Measurements from ENCODE around the gene STX2.
"Not testable (repeated sequence)": the region's sequence is repeated elsewhere in the genome, so short reads cannot be mapped to it uniquely, and the experiment has no call there.

Gene STX2

DNA sequence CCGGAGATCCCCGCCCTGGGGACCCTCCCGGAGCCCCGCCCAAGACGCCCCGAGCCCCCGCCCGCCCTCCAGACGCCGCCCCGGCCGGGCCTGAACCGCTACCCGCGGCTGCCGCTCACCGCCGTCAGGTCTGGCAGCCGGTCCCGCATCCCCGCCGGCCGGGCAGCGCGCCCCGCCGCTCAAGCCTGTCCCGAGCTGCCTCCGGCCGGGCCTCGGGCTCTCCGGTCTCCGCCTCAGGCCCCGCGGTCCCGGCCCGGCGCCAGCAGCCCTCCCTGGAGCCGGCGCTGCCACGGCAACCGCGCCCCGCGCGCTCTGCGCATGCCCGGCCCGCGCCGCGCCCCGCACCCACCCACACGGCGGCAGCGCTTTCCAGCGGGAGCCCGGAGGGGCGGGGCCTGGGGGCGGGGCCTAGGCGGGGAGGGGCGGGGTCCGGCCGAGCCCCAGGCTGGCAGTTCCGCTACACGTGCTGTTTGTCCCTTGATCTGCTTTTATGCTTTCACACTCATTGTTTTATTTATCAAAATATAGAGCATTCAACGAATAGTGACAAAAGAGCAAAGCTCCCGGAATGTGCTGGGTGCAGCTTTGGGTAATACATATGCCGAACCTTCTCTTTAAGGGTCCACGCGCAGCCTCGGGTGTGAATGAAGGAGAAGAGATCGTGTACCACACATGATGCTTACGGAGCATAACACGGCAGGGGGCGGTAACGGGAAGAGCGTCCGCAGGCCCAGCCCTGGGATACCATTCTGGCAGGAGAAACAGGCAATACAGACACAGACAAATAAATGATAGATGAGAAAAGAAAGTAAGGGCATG, at the start of gene STX2:
STX2 (minus strand) TSS at position 300 of the 819 bp plus-strand sequence; CDS start at position 149, 151 bp downstream.
- DNase-seq, result peak; percentile 46

DNA sequence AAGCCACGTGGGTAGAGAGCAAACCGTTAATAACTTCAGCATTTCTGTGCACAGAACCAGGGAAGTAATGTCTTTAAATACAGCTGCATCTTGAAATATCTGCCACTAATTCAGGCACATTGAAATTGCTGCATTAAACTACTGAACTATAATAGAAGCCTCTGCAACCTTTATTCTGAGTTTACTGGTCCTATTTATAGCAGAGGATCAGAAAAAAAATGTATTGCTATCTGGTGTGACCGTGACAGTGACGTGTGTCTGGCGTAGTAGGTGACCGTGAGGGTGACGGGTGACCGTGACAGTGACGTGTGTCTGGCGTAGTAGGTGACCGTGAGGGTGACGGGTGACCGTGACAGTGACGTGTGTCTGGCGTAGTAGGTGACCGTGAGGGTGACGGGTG, 48.1 kb upstream of the STX2 start:
- DNase-seq, result not testable (repeated sequence)

DNA sequence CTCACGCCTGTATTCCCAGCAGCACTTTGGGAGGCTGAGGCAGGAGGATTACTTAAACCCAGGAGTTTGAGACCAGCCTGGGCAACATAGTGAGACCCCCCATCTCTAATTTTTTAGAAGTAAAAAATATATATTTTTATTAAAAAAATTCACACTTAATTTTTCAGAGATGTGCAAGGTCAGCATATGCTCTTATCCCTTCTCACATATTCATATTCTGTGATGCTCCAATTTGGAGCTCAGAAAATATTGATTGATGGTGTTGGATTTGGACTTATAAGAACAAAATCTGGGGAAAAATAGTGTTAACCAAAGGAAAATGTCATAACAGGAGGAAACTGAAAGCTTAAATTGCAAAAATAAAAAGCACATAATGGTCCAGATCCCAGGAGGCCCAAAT, 42.5 kb upstream of the STX2 start:
- no peak for DNase-seq

DNA sequence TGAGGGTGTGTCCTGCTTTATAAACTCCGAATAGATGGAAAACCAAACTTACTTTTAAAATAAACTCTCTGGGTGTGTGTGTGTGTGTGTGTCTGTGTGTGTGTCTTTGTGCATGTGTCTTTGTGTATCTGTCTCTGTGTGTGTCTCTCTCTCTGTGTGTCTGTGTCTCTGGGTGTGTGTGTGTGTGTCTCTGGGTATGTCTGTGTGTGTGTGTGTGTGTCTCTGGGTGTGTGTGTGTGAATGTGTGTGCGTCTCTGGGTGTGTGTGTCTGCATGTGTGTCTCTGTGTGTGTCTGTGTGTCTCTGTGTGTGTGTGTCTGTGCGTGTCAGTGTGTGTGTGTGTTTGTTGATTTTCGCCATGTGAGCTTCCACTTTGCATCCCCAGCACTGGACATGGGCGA, 42.0 kb upstream of the STX2 start:
- no peak for DNase-seq

DNA sequence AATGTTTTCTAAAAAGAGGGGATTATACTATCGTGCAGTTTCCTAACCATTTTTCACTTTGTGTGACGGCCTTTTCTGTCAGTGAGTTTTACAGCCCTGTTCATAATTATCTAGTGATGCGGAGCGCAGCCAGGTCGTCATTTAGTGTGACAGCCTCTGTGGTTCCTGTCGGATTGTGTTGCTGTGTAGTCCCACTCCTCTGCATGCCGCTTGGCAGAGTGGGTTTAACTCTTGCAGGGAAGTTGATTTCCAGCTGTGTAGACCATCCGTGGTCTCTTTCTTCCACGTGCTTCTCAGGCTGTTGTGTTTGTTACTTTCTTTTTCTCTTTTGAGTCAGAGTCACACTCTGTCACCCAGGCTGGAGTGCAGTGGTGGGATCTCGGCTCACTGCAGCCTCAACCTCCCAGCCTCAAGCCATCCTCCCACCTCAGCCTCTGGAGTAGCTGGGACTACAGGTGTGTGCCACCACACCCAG, 41.4 kb upstream of the STX2 start:
- DNase-seq, result no peak

DNA sequence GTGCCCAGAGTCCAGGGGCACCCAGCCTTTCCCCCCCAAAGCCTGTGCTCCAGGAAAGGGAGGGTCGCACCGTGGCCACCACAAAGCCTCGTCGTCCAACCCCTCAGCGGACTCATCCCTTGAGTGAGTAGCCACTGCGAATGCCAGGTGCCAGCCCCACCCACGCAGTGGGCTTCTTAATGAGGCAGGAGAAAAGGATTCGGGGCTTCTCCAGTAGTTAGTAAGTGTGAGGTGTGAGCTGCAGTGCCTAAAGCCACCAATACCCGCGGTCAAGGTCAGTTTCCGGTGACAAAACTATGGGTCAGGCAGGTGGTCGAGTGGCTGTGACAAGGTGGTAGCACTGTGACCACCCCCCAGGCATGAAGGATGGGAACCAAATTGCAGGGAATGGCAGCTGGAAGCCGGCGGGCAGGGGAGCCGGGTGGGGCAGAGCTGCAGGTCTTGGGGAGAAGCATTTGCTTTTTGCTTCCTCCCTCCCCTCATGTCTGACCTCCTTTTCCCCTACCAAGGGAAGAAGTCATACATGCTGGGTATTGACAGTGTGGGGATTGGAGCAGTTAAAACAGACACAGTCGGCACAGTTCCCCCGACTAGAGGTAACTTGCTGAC, 40.8 kb upstream of the STX2 start:
- no peak for DNase-seq

DNA sequence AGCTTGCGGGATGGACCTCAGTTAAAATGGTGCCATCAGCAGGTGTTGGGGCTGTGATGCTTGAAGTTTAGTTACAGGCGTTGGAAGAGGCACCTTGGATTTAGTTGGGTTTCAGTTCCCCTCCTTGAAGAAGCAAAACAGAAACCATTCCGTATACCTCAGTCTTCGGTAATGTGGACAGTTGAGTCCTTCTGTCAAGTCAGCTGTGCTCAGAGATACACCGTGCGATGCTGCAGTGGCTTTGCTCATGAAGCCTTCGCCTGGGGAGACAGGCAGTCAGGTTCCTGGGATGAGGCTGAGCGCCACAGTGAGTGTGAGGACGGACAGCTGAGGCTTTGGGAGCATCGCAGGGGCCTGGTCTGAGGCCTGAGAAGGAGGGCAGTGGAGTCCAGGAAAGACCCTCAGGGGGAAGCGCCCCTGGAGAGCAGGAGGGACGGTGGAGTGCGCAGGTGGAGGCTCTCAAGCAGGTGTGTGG, 40.2 kb upstream of the STX2 start:
- peak; percentile 65 for DNase-seq

DNA sequence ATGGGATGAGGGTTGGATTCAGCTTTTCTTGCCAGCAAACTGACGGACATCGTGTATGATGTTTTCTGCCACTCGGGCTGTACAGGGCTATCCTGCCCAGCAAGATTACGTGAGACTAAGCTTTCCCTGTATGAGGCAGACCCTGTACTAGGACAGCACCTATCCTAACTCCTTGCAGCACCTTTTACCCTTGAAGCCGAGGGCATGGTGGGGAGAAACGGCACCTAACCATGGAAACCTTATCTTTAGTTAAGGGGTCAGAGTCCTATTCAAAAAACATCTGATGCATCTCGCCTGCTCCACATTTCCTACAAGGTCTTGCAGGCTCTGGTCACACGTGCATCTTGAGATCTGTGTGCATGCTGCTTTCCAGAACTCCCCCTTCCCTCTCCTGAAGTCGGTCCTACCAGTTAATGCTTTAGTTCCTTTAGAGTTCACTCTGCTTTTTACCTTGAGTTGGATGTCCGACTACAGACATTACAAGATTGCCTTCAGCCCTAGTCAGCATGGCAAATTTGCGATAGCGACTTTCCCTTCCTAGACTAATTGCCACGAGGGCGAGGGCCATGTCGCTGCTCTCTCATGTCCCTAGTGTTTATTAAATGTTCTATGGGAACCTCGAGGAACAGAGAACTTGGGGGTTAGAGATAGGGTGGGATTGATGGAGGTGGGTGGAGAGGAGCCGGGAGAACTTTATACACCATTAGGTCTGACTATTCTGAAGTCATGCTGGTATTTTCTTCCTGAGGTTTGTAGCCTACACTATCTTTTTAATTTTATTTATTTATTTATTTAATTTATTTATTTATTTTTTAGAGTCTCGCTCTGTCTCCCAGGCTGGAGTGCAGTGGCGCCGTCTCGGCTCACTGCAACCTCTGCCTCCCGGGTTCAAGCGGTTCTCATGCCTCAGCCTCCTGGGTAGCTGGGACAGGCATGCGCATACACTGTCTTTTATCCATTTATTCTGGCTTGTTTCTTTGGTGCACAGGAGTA, 39.4 kb upstream of the STX2 start:
- DNase-seq, result no peak

DNA sequence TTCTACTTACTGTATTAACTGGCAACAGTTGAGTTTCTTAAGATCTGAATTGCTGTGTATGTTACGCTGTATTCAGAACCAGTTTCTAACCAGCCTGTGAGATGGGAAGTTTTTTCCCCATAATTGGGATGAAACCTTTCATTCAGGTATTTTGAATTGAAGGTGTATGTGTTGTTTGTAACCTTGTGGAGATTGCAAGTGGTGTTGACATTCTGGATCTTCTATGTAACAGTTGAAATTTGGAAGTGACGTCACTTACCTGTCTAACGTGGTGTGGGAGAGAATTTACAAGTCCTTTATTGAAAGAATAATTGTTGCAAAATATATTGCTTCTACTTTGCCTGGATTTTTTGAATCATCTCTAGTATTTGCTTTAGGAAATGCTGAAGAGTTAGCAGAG, 38.3 kb upstream of the STX2 start:
- DNase-seq, result no peak

DNA sequence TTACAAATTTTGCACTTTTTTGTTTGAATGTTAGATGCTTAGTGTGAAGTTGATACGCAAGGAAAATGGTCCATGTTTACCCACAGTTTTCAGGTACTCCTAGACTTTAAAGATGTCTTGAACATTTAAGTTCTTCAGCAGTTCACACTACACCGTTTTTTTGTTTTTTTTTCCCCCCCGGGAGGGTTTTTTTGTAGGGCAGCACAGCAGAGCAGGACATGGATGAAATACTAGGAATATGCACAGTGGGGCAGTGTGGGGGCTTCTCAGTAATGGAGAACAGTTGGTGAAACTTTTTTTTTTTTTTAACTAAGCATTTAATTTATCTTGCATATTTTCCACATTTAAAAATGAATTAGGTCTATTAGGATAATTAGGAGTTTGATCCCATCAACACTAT, 37.7 kb upstream of the STX2 start:
- DNase-seq, result no peak

DNA sequence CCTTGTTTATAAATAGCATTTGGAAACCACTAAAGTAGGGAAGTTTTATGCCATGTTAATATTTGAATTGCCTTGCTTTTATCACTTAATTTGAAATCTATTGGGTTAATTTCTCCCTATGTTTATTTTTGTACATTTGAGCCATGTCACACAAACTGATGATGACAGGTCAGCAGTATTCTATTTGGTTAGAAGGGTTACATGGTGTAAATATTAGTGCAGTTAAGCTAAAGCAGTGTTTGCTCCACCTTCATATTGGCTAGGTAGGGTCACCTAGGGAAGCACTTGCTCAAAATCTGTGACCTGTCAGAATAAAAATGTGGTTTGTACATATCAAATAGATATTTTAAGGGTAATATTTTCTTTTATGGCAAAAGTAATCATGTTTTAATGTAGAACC, 37.2 kb upstream of the STX2 start:
- DNase-seq, result no peak

DNA sequence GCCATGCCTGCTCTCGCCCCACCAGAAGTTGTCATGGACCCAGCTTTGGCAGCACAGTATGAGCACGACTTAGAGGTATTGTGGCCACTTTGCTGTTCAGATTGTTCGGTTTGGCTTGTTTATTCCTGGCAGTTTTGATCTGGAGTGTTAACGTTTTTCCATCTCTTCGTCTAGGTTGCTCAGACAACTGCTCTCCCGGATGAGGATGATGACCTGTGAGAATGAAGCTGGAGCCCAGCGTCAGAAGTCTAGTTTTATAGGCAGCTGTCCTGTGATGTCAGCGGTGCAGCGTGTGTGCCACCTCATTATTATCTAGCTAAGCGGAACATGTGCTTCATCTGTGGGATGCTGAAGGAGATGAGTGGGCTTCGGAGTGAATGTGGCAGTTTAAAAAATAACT, 36.7 kb upstream of the STX2 start:
- not testable (repeated sequence) for DNase-seq

DNA sequence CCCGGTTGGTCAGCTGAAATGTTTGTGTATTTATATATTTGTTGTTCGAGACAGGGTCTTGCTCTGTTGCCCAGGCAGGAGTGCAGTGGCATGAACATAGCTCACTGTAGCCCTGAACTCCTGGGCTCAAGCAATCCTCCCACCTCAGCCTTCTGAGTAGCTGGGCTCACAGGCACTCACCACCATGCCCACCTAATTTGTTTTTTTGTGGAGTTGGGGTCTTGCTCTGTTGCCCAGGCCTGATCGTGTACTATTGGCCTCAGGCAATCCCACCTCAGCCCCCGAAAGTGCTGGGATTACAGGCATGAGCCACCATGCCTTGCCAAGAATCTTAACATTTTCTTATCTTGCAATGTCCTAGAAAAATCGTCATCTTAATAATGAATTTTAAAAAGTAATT, 36.1 kb upstream of the STX2 start:
- no peak for DNase-seq

DNA sequence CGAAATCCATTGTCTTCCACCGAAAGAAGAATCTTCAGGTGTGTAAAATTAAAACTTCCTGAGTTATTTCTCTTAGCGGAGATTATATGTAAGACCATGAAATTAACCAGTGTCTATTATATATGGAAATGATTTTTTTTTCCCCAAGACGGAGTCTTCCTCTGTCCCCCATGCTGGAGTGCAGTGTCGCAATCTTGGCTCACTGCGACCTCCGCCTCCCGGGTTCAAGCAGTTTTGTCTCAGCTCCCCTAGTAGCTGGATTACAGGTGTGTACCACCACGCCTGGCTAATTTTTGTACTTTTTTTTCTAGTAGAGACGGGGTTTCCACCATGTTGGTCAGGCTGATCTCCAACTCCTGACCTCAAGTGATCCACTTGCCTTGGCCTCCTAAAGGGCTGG, 35.6 kb upstream of the STX2 start:
- DNase-seq, result no peak

DNA sequence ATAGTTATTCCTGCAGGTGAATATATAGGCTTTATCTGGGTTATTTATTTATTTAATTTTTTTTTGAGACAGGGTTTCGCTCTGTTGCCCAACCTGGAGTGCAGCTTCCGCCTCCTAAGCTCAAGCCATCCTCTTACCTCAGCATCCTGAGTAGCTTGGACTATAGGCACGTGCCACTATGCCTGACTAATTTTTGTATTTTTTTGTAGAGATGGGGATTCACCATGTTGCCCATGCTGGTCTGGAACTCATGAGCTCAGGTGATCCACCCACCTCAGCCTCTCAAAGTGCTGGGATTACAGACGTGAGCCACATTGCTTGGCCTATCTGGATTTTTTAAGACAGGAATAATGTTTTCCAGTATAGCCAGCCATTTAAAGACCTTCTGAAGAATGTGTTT, 34.8 kb upstream of the STX2 start:
- DNase-seq, result no peak

DNA sequence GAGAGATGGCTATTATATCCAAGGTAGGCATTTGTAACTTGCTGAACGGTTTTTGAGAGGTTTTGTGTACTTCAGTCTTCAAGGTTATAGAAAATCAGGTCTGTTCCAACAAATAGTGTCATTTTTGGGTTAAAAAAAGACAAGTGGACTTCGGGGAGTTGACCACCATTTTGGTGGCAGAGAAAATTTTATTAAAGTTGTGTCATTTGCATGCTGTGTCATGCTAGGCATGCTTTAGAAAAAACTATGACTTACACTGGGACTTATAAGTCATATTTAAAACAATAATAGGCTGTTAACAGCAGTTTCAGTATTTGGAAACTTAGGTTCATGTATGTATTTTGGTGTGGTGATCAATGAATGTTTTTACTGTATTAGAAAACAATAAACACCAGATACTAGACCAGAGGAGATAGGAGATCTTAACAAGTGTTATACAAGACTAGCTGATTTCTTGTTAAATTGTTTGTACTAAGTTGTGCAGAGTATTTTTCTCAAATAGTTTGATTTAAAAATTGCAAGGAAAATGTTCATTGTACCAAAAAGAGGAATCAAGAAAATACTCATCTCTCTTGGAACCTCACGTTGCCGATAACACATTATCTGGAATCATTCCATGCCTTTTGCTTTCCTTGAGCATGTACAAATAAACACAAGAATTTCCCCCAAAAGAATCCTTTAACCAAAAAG, 34.2 kb upstream of the STX2 start:
- no peak for DNase-seq

DNA sequence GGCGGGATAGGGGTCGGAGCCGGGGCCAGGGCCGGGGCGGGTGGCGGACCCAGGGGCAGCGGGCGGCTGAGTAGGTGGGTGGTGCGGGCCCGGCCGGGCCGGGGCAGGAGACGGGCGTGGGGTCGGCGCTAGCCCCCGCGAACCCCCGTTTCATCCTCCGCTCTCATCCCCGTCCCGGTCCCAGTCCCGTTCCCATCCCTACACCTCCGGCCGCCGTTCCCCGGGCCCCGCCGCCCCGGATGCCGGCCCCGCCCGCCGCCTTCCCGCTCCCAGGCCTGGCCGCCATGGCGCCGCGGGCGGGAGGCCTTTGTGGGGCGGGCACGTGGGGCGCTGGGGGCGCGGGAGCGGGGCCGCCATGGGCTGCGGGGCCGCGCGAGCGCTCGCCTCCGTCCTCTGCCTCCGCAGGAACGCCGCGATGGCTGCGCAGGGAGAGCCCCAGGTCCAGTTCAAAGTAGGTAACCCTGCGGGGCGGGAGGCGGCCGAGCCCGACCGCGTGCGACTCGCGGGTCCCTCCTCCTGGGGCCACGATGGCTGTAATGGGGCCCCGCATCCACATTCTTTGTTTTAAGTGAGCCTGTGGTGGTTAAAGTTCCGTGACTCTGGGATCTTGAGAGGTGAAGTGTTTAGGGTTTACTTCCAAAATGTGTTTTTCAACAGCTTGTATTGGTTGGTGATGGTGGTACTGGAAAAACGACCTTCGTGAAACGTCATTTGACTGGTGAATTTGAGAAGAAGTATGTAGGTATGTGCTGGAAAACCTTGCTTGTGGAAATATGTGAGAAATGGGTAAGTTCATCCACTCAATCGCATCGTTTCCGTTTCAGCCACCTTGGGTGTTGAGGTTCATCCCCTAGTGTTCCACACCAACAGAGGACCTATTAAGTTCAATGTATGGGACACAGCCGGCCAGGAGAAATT, 33.4 kb upstream of the STX2 start:
- no peak for DNase-seq

DNA sequence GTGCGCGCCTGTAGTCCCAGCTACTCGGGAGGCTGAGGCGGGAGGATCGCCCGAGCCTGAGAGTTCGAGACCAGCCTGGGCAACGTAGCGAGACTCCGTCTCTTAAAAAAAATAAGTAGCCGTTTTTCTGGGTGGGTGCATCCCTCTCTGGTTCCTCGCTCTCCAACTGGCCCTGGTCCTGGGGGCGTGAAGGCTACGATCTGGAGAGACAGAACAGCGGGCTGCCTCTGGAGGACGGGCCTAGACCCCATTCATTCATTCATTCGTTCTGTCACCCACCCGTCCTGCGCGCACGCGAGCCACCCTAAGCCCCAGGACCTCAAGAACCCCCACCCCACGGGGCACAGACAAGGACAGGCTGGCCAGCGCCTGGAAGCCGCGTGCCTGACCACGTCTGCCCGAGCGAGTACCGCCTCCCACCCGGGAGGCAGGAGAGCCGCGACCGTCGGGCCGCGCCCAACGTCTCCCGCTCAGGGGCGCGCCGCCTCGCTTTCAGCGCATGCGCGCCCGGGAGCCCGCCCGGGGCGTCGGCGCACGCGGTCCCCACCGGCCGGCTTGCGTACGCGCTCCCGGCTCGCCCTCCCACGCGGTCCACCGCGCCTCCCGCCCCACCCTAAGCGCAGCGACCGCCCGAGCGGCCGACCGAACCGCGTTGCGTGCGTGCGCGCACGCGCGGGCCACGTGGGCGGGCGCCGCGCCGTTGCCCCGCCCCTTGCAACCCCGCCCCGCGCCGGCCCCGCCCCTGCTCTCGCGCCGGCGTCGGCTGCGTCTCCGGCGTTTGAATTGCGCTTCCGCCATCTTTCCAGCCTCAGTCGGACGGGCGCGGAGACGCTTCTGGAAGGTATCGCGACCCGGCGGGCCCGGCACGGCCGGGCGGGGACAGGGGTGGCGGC, 32.5 kb upstream of the STX2 start, which contains the start of gene RAN:
RAN (plus strand) TSS at position 781 of the 893 bp plus-strand sequence. CDS start 528 bp downstream, outside the sequence.
- DNase-seq, result peak; percentile 71

DNA sequence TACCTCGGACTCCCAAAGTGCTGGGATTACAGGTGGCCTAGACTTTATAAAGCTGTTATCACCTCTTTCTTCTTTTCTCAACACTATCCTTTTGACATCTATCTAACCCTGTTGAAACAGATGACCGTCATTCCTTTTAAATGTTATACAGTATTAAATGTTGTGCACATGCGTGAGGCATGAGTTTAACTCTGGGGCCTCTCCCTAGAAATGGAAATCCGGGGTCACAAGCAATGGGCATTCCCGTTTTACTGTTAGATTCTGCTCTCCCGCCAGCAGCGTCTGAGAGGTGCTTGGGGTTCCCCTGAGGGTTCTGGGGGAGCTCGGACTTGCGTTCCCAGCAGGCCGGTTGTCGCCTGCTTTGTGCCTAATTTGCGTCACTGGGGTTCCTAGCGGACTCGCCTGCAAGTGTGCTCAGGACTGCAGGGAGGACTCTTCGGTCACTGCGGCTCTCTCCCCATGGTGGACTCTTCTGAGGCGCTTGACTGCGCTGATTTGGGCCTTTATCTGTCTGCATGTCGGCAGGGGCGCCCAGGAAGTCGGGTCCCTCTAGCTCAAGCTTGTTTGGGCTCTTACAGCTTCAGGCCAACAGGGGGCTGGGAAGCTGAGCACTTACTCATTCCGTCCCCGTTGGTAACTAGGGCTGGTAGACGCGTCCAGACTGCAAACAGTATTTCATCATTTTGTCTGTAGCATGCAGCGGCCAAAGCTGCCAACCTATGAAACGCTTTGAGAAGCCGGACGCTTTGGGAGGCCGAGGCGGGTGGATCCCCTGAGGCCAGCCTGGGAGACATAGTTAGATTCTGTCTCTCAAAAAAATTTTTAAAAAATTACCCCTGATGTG, 31.6 kb upstream of the STX2 start:
- no peak for DNase-seq

Measured in DMS79 (cell line).